ENCODE data around the gene POLR1A. TPM values are rescaled to one million over a fixed set of nuclear protein-coding genes. Genes with fewer than 3 reads are reported as not detected.
A peak's percentile ranks its signal among the peaks of the same experiment; 100 is the strongest.

POLR1A gene
- total and polyA plus RNA-seq, 2 donors (not counting 1 experiment from before 2014, with no cell fraction given) = 3.4 to 36.8 TPM

GRCh38 chr2:85994897-85995647 is 110.6 kb downstream of the POLR1A start:
- Histone ChIP-seq H3K27me3 (replicated peaks in 1 of 4; ENCODE audit: control extremely low read depth in 1 of 4, control insufficient read depth in 3 of 4, insufficient read depth in 4 of 4, low read length in 3 of 4) (no peaks in the 10 kb centered on the region), H3K9ac (ENCODE audit: low read length) (peak overlapping the region; percentile 15), H3K79me2 (ENCODE audit: control insufficient read depth, insufficient read depth, low read length) (peaks cover 4% of the 10 kb centered on the region), H3K36me3 (replicated peaks in 1 of 2; ENCODE audit: control extremely low read depth in 1 of 2, control insufficient read depth in 1 of 2, extremely low read depth in 1 of 2, insufficient read depth in 2 of 2, low read length in 1 of 2) (no peaks in the 10 kb centered on the region), H3K4me3 (ENCODE audit: control extremely low read depth in 1 of 5, extremely low read depth in 1 of 5, insufficient read depth in 1 of 5, low read depth in 2 of 5, low read length in 4 of 5) (no peak overlapping the region), H3K4me2 (replicated peaks; ENCODE audit: low read depth, low read length, poor library complexity, severe bottlenecking) (peak overlapping the region; percentile 66), H3K27ac (ENCODE audit: low read length in 2 of 2) (peak overlapping the region; percentile 66 to 73), H4K20me1 (ENCODE audit: control insufficient read depth, insufficient read depth, low read length, poor library complexity, severe bottlenecking) (no peaks in the 10 kb centered on the region), H2AFZ (ENCODE audit: insufficient read depth, low read depth, low read length, poor library complexity, severe bottlenecking) (no peak overlapping the region), H3K4me1 (ENCODE audit: control insufficient read depth in 2 of 2, insufficient read depth in 2 of 2, low read length in 2 of 2) (peaks cover 65 to 74% of the 10 kb centered on the region in 2 donors), H3K9me3 (ENCODE audit: control extremely low read depth in 1 of 3, control insufficient read depth in 2 of 3, insufficient read depth in 1 of 3, low read length in 2 of 3) (peaks cover 0 to 6% (median 0%) of the 10 kb centered on the region in 3 donors)
- Mint-ChIP-seq H3K9me3 (ENCODE audit: insufficient read depth) (no peaks in the 10 kb centered on the region), H3K27ac (peak overlapping the region; percentile 83), H3K4me1 (peaks cover 73% of the 10 kb centered on the region), H3K27me3 (no peaks in the 10 kb centered on the region), H3K4me3 (peak overlapping the region; percentile 54)
- no peak for ATAC-seq (ENCODE audit: low read depth)
- WGBS (ENCODE audit: insufficient coverage) = 54% methylated on average over 6 of the region's 8 CpGs
- intact Hi-C loops (cut with micrococcal nuclease) = loop anchor here (1.0 to 5.0 kb wide), 5 partner anchors 22 to 168 kb away; no protein-coding TSS in a partner anchor
- TF ChIP-seq CTCF (IDR thresholded peaks at IDR 0.05) = no peak
- TF ChIP-seq EZH2 (IDR thresholded peaks at IDR 0.05; ENCODE audit: borderline replicate concordance, insufficient read depth, low read depth, low read length, poor library complexity, severe bottlenecking) = no peak
- CTCF ChIA-PET = interaction anchor here (0.7 to 4.3 kb wide), 7 partner anchors 26 to 168 kb away, joined by 3 to 21 read pairs (median 4); no protein-coding TSS in a partner anchor
- POLR2A ChIA-PET = interaction anchor here (0.6 to 2.4 kb wide), 4 partner anchors 13 to 223 kb away, joined by 4 to 17 read pairs (median 4); no protein-coding TSS in a partner anchor
- peak; percentile 44 for DNase-seq

GRCh38 chr2:85994421-85994777 is 111.3 kb downstream of the POLR1A start:
- DNase-seq (no peak), ATAC-seq (ENCODE audit: low read depth) (peak; percentile 26)
- ChIA-PET CTCF (interaction anchor here (0.5 to 4.3 kb wide), 10 partner anchors 10 to 524 kb away, joined by 3 to 21 read pairs (median 4); partner anchors contain the start of gene ST3GAL5), POLR2A (interaction anchor here (0.6 to 2.4 kb wide), 8 partner anchors 14 to 223 kb away, joined by 3 to 17 read pairs (median 4); no protein-coding TSS in a partner anchor)
- WGBS (ENCODE audit: insufficient coverage) = 13% methylated on average over 2 of the region's 3 CpGs
- H3K4me3 ChIP-seq (ENCODE audit: control extremely low read depth in 1 of 5, extremely low read depth in 1 of 5, insufficient read depth in 1 of 5, low read depth in 2 of 5, low read length in 4 of 5) = no peak overlapping the region
- Mint-ChIP-seq H3K9me3 (ENCODE audit: insufficient read depth) (no peaks in the 10 kb centered on the region), H3K27me3 (no peaks in the 10 kb centered on the region), H3K27ac (peak overlapping the region; percentile 83), H3K4me3 (peak overlapping the region; percentile 74), H3K4me1 (peaks cover 66% of the 10 kb centered on the region)
- H3K4me1 ChIP-seq (ENCODE audit: control insufficient read depth in 2 of 2, insufficient read depth in 2 of 2, low read length in 2 of 2) = peaks cover 58 to 67% of the 10 kb centered on the region in 2 donors
- H2AFZ ChIP-seq (ENCODE audit: insufficient read depth, low read depth, low read length, poor library complexity, severe bottlenecking) = no peak overlapping the region
- peak overlapping the region; percentile 66 to 73 for H3K27ac ChIP-seq (ENCODE audit: low read length in 2 of 2)
- H3K79me2 ChIP-seq (ENCODE audit: control insufficient read depth, insufficient read depth, low read length) = peaks cover 4% of the 10 kb centered on the region
- TF ChIP-seq EZH2 (IDR thresholded peaks at IDR 0.05; ENCODE audit: borderline replicate concordance, insufficient read depth, low read depth, low read length, poor library complexity, severe bottlenecking) (no peak), CTCF (IDR thresholded peaks at IDR 0.05) (no peak)
- peaks cover 0 to 6% (median 0%) of the 10 kb centered on the region in 3 donors for H3K9me3 ChIP-seq (ENCODE audit: control extremely low read depth in 1 of 3, control insufficient read depth in 2 of 3, insufficient read depth in 1 of 3, low read length in 2 of 3)
- intact Hi-C loops (cut with micrococcal nuclease) = loop anchor here (1.0 to 2.0 kb wide), 4 partner anchors 23 to 167 kb away; no protein-coding TSS in a partner anchor
- peak overlapping the region; percentile 15 for H3K9ac ChIP-seq (ENCODE audit: low read length)
- no peaks in the 10 kb centered on the region for H3K36me3 ChIP-seq (replicated peaks in 1 of 2; ENCODE audit: control extremely low read depth in 1 of 2, control insufficient read depth in 1 of 2, extremely low read depth in 1 of 2, insufficient read depth in 2 of 2, low read length in 1 of 2)
- no peaks in the 10 kb centered on the region for H3K27me3 ChIP-seq (replicated peaks in 1 of 4; ENCODE audit: control extremely low read depth in 1 of 4, control insufficient read depth in 3 of 4, insufficient read depth in 4 of 4, low read length in 3 of 4)
- no peaks in the 10 kb centered on the region for H4K20me1 ChIP-seq (ENCODE audit: control insufficient read depth, insufficient read depth, low read length, poor library complexity, severe bottlenecking)
- peak overlapping the region; percentile 66 for H3K4me2 ChIP-seq (replicated peaks; ENCODE audit: low read depth, low read length, poor library complexity, severe bottlenecking)
